GM23338 (cell line): ENCODE results near the gene OAS2. TPM values are rescaled to one million over a fixed set of nuclear protein-coding genes. Genes with fewer than 3 reads are reported as not detected.

Source experiments
- ATAC-seq: fragments of 200-7000 bp; cut with Tn5 transposase; 3 replicates; pipeline ENCODE4 v1.9.1; 2020
- DNase-seq: peaks from one replicate; pipeline ENCODE4 v3.0.0-alpha.2; 2015; ENCODE audit warnings: low spot score
- H2AFZ ChIP-seq: fragments of 200-600 bp; sonication (generic); 2 replicates; pipeline ENCODE4 v1.8.0; 2016; ENCODE audit warnings: antibody characterized with exemption, mild to moderate bottlenecking, moderate library complexity
- H3F3A ChIP-seq: fragments of 200-600 bp; sonication (generic); replicated peaks from 2 replicates; pipeline ENCODE4 v1.8.0; 2017; ENCODE audit warnings: antibody characterized with exemption, mixed run types, low read depth
- H3K27ac ChIP-seq: fragments of 200-600 bp; sonication (generic); 2 replicates; pipeline ENCODE4 v1.6.1; 2016; ENCODE audit warnings: low read depth
- H3K27me3 ChIP-seq: fragments of 200-600 bp; sonication (generic); 2 replicates; pipeline ENCODE4 v1.8.0; 2016; ENCODE audit warnings: mild to moderate bottlenecking, mixed run types, moderate library complexity; ENCODE audit not compliant: insufficient read depth
- H3K36me3 ChIP-seq: fragments of 200-600 bp; sonication (generic); 2 replicates; pipeline ENCODE4 v1.8.0; 2016; ENCODE audit warnings: mild to moderate bottlenecking; ENCODE audit not compliant: insufficient read depth
- H3K4me1 ChIP-seq: fragments of 200-600 bp; sonication (generic); 2 replicates; pipeline ENCODE4 v1.8.0; 2016; ENCODE audit warnings: mild to moderate bottlenecking, moderate library complexity; ENCODE audit not compliant: insufficient read depth
- H3K4me2 ChIP-seq: fragments of 200-600 bp; sonication (generic); 2 replicates; pipeline ENCODE4 v1.7.1; 2017; ENCODE audit warnings: mixed run types
- H3K4me3 ChIP-seq: fragments of 200-600 bp; sonication (generic); 2 replicates; pipeline ENCODE4 v1.6.1; 2016; ENCODE audit warnings: mixed run types
- H3K79me2 ChIP-seq: fragments of 200-600 bp; sonication (generic); replicated peaks from 2 replicates; pipeline ENCODE4 v1.8.0; 2017; ENCODE audit warnings: mild to moderate bottlenecking; ENCODE audit not compliant: insufficient read depth
- H3K9me2 ChIP-seq: fragments of 200-600 bp; sonication (generic); 2 replicates; pipeline ENCODE4 v1.8.0; 2017; ENCODE audit not compliant: insufficient read depth
- H4K20me1 ChIP-seq: fragments of 200-600 bp; sonication (generic); replicated peaks from 2 replicates; pipeline ENCODE4 v1.8.0; 2017; ENCODE audit warnings: mild to moderate bottlenecking; ENCODE audit not compliant: insufficient read depth
- H3K27ac Mint-ChIP-seq: 2 replicates; pipeline ENCODE4 v1.8.0; 2020; ENCODE audit warnings: inconsistent platforms, mild to moderate bottlenecking, moderate library complexity, mixed read lengths
- H3K27me3 Mint-ChIP-seq: 3 replicates; pipeline ENCODE4 v1.8.0; 2022; ENCODE audit warnings: low read depth, mild to moderate bottlenecking, moderate library complexity, mixed read lengths, inconsistent platforms; ENCODE audit not compliant: insufficient read depth, poor library complexity
- H3K36me3 Mint-ChIP-seq: 3 replicates; pipeline ENCODE4 v1.8.0; 2021; ENCODE audit warnings: low read depth, mild to moderate bottlenecking, inconsistent platforms, moderate library complexity, mixed read lengths
- H3K4me1 Mint-ChIP-seq: 3 replicates; pipeline ENCODE4 v1.8.0; 2020; ENCODE audit warnings: mild to moderate bottlenecking, inconsistent platforms, mixed read lengths
- H3K4me3 Mint-ChIP-seq: 3 replicates; pipeline ENCODE4 v1.8.0; 2021; ENCODE audit warnings: moderate library complexity, mild to moderate bottlenecking, inconsistent platforms, mixed read lengths
- H3K9me3 Mint-ChIP-seq: 3 replicates; pipeline ENCODE4 v1.8.0; 2020; ENCODE audit warnings: moderate library complexity, mild to moderate bottlenecking, inconsistent platforms, mixed read lengths
- CREB1 ChIP-seq: fragments of 250-450 bp; sonication (Bioruptor Pico); IDR thresholded peaks from 2 replicates; pipeline ENCODE4 v1.5.0; 2020; ENCODE audit warnings: low read depth, mild to moderate bottlenecking, moderate library complexity
- EZH2 ChIP-seq: fragments of 200-600 bp; sonication (generic); IDR thresholded peaks from one replicate; pipeline ENCODE4 v1.8.0; 2017; ENCODE audit warnings: antibody characterized with exemption, mild to moderate bottlenecking, low read depth; ENCODE audit not compliant: unreplicated experiment
- EZH2phosphoT487 ChIP-seq: fragments of 200-600 bp; sonication (generic); IDR thresholded peaks from one replicate; pipeline ENCODE4 v1.8.1; 2018; ENCODE audit warnings: antibody characterized with exemption; ENCODE audit not compliant: unreplicated experiment
- JUNB ChIP-seq: IDR thresholded peaks from one replicate; pipeline ENCODE4 v1.6.1; 2016; ENCODE audit warnings: antibody characterized with exemption; ENCODE audit not compliant: unreplicated experiment
- NANOG ChIP-seq: IDR thresholded peaks from 2 replicates; pipeline ENCODE4 v1.6.1; 2016; ENCODE audit warnings: antibody characterized with exemption, borderline replicate concordance
- POLR2AphosphoS5 ChIP-seq: IDR thresholded peaks from 2 replicates; pipeline ENCODE4 v1.6.1; 2016; ENCODE audit warnings: antibody characterized with exemption, low read depth
- STAT1 ChIP-seq: IDR thresholded peaks from one replicate; pipeline ENCODE4 v1.6.1; 2016; ENCODE audit warnings: antibody characterized with exemption; ENCODE audit not compliant: unreplicated experiment
- ZNF114 ChIP-seq: fragments of 250-450 bp; sonication (Bioruptor Pico); IDR thresholded peaks from 2 replicates; pipeline ENCODE4 v1.5.0; 2020; ENCODE audit warnings: mild to moderate bottlenecking, moderate library complexity
- ZNF331 ChIP-seq: fragments of 250-450 bp; sonication (Bioruptor Pico); IDR thresholded peaks from 2 replicates; pipeline ENCODE4 v1.5.0; 2020; ENCODE audit warnings: low read depth, mild to moderate bottlenecking, moderate library complexity
- polyA plus RNA-seq: library from polyadenylated mRNA; unstranded; fragments of >200 nt; fragmentation: Nextera tagmentation; extraction: Ambion mirVana; gene quantifications from 2 replicates; pipeline ENCODE4 v1.2.1, GENCODE V29; 2016
- total RNA-seq: library from RNA; depleted of rRNA; stranded (reverse); fragments of >200 nt; shearing (Covaris generic); gene quantifications from 2 replicates; pipeline ENCODE4 v1.2.3, GENCODE V29; 2014
- TF ChIP-seq, protein P1 (sequence below): IDR thresholded peaks from 2 replicates; pipeline ENCODE4 v1.6.1; 2016; ENCODE audit warnings: antibody characterized with exemption
- TF ChIP-seq, protein P2 (sequence below): fragments of 250-450 bp; sonication (Bioruptor Pico); IDR thresholded peaks from 2 replicates; pipeline ENCODE4 v1.5.0; 2020; ENCODE audit warnings: mild to moderate bottlenecking, moderate library complexity

Gene OAS2
- total and polyA plus RNA-seq, 2 experiments from 2014 or later: 0.10 TPM; not detected in 1

DNA sequence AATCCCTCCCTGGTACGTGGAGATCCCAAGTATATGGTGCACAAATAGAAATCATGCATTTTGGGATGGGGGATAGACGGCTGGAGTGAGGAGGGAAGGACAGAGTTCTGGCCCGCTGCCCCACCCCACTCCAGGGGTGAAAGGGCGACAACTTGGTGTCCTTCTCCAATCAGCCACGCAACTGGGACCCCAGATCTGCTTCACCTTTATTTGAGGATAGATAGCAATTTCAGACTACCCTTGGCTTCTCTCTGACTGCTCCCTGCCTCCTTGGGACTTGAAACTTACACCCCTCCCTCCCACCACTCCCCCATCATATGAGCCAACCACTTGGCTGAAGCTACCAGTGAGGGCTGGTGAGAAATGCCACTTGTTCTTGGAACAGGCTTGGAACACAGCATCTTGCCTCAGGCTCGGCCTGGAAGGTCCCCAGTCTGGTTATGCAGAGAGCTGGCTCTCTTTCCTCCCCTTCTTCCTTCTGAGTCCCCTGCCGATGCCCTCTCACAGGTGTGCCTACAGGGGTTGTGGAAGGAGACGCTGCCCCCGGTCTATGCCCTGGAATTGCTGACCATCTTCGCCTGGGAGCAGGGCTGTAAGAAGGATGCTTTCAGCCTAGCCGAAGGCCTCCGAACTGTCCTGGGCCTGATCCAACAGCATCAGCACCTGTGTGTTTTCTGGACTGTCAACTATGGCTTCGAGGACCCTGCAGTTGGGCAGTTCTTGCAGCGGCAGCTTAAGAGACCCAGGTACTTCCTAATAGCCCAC lies 31.9 kb upstream of the OAS2 start (continued):
- TF ChIP-seq, protein P1, sequence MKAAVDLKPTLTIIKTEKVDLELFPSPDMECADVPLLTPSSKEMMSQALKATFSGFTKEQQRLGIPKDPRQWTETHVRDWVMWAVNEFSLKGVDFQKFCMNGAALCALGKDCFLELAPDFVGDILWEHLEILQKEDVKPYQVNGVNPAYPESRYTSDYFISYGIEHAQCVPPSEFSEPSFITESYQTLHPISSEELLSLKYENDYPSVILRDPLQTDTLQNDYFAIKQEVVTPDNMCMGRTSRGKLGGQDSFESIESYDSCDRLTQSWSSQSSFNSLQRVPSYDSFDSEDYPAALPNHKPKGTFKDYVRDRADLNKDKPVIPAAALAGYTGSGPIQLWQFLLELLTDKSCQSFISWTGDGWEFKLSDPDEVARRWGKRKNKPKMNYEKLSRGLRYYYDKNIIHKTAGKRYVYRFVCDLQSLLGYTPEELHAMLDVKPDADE: no peak
- TF ChIP-seq ZNF114 (CRISPR knock-in tag) (no peak), STAT1 (no peak), JUNB (no peak)

DNA sequence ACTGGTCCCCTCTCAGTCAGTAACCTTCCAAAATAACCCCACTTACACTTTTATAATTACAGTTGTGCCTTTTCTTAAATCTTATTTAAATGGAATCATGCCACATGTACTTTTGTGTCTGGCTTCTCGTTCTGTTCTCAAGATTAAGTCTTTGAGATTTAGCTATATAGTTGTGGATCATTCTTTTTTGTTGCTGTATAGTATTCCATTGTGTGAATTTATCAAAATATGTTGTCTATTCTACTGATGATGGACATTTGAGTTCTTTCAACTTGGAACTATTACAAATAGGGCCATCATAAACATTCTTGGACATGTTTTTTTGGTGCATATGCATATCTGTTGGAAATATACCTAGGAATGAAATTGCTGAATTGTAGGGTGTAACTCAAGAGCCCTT lies 31.0 kb upstream of the OAS2 start:
- Histone ChIP-seq H2AFZ (no peak overlapping the region), H3K79me2 (no peaks in the 10 kb centered on the region), H3K4me3 (no peak overlapping the region), H3K27ac (no peak overlapping the region), H3K36me3 (no peaks in the 10 kb centered on the region), H4K20me1 (no peaks in the 10 kb centered on the region), H3F3A (no peaks in the 10 kb centered on the region), H3K4me2 (no peak overlapping the region), H3K9me2 (no peaks in the 10 kb centered on the region), H3K27me3 (no peaks in the 10 kb centered on the region), H3K4me1 (no peaks in the 10 kb centered on the region)
- Mint-ChIP-seq H3K27me3 (peaks cover 2% of the 10 kb centered on the region), H3K4me3 (no peak overlapping the region), H3K4me1 (peaks cover 2% of the 10 kb centered on the region; the same call in 1 of the 3 replicates), H3K9me3 (no peaks in the 10 kb centered on the region), H3K27ac (no peak overlapping the region), H3K36me3 (no peaks in the 10 kb centered on the region)
- no peak for DNase-seq
- ATAC-seq: no peak
- no peak for TF ChIP-seq EZH2phosphoT487
- TF ChIP-seq ZNF331 (CRISPR knock-in tag): no peak
- TF ChIP-seq, protein P2, sequence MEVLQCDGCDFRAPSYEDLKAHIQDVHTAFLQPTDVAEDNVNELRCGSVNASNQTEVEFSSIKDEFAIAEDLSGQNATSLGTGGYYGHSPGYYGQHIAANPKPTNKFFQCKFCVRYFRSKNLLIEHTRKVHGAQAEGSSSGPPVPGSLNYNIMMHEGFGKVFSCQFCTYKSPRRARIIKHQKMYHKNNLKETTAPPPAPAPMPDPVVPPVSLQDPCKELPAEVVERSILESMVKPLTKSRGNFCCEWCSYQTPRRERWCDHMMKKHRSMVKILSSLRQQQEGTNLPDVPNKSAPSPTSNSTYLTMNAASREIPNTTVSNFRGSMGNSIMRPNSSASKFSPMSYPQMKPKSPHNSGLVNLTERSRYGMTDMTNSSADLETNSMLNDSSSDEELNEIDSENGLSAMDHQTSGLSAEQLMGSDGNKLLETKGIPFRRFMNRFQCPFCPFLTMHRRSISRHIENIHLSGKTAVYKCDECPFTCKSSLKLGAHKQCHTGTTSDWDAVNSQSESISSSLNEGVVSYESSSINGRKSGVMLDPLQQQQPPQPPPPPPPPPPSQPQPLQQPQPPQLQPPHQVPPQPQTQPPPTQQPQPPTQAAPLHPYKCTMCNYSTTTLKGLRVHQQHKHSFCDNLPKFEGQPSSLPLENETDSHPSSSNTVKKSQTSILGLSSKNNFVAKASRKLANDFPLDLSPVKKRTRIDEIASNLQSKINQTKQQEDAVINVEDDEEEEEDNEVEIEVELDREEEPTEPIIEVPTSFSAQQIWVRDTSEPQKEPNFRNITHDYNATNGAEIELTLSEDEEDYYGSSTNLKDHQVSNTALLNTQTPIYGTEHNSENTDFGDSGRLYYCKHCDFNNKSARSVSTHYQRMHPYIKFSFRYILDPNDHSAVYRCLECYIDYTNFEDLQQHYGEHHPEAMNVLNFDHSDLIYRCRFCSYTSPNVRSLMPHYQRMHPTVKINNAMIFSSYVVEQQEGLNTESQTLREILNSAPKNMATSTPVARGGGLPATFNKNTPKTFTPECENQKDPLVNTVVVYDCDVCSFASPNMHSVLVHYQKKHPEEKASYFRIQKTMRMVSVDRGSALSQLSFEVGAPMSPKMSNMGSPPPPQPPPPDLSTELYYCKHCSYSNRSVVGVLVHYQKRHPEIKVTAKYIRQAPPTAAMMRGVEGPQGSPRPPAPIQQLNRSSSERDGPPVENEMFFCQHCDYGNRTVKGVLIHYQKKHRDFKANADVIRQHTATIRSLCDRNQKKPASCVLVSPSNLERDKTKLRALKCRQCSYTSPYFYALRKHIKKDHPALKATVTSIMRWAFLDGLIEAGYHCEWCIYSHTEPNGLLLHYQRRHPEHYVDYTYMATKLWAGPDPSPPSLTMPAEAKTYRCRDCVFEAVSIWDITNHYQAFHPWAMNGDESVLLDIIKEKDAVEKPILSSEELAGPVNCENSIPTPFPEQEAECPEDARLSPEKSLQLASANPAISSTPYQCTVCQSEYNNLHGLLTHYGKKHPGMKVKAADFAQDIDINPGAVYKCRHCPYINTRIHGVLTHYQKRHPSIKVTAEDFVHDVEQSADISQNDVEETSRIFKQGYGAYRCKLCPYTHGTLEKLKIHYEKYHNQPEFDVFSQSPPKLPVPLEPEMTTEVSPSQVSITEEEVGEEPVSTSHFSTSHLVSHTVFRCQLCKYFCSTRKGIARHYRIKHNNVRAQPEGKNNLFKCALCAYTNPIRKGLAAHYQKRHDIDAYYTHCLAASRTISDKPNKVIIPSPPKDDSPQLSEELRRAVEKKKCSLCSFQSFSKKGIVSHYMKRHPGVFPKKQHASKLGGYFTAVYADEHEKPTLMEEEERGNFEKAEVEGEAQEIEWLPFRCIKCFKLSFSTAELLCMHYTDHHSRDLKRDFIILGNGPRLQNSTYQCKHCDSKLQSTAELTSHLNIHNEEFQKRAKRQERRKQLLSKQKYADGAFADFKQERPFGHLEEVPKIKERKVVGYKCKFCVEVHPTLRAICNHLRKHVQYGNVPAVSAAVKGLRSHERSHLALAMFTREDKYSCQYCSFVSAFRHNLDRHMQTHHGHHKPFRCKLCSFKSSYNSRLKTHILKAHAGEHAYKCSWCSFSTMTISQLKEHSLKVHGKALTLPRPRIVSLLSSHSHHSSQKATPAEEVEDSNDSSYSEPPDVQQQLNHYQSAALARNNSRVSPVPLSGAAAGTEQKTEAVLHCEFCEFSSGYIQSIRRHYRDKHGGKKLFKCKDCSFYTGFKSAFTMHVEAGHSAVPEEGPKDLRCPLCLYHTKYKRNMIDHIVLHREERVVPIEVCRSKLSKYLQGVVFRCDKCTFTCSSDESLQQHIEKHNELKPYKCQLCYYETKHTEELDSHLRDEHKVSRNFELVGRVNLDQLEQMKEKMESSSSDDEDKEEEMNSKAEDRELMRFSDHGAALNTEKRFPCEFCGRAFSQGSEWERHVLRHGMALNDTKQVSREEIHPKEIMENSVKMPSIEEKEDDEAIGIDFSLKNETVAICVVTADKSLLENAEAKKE (CRISPR knock-in tag): no peak
- no peak for TF ChIP-seq POLR2AphosphoS5
- no peak for TF ChIP-seq CREB1 (CRISPR knock-in tag)
- TF ChIP-seq STAT1: no peak
- no peak for TF ChIP-seq NANOG
- TF ChIP-seq EZH2: no peak
- TF ChIP-seq, protein P1: no peak
